GM21717 (cell line): Measurements from ENCODE around the gene DARS1.
A peak's percentile ranks its signal among the peaks of the same experiment; 100 is the strongest.
"Not testable (repeated sequence)": the region's sequence is repeated elsewhere in the genome, so short reads cannot be mapped to it uniquely, and the experiment has no call there.

ENCODE experiments used
- ATAC-seq: cut with Tn5 transposase; IDR thresholded peaks from one replicate; pipeline ENCODE4 v1.9.1; 2021; ENCODE audit warnings: mild to moderate bottlenecking, moderate library complexity; ENCODE audit not compliant: unreplicated experiment

DARS1 gene

DNA sequence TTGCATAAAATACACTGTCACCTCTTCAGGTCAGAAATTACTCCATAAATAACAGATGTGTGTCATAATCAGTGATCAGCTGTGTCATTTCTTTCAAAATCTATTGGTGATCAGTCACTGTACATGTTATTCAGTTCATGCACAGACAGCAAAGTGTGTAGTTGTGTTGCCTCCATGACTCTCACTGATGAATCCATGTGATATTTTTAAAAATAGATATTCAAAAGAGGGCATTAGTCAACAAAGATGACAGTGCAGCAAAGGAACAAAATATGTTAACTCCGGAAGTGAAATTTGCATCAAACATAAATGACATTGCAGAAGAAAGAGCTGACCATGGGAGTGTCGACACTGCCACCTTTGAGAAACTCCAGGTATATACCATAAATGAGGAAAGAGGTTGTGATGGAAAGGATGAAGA, 92.0 kb downstream of the DARS1 start:
- no peak for ATAC-seq

DNA sequence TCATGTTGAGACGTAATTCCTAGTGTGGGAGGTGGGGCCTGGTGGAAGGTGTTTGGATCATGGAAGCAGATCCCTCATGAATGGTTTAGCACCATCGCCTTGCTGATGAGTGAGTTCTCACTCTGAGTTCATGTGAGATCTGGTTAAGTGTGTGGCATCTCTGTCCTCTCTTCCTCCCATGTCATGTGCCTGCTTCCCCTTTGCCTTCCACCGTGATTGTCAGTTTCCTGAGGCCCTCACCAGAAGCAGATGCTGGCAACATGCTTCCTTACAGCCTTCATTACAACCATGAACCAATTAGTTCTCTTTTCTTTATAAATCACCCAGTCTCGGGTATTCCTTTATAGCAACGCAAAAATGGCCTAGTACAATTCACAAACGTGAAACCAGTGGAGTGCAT, 94.6 kb downstream of the DARS1 start:
- no peak for ATAC-seq

DNA sequence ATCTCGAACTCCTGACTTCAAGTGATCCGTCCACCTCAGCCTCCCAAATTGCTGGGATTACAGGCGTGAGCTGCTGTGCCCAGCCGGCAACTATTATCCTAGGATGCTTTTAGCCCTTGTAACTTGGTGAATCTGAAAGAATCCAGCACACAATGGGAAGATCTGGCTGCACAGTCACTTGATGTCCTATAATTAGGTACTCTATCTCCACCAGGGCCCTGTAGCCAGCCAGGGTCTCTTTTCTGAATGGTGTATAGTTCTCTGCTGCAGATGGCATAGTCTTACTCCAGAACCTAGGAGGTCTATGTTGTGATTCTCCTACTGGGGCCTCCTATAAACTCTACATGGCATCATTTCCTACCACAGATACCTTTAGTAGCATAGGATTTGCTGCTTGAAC, 95.3 kb downstream of the DARS1 start:
- no peak for ATAC-seq

DNA sequence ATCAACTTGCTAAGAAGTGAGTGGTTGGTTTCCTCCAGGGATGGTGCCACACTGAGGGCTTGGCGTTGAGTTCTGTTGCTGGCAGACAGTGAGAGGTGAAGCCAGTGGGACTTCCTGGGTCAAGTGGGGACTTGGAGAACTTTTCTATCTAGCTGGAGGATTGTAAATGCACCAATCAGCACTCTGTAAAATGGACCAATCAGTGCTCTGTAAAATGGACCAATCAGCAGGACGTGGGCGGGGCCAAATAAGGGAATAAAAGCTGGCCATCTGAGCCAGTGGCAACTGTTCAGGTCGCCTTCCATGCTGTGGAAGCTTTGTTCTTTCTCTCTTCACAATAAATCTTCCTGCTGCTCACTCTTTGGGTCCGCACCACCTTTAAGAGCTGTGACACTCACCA, 96.8 kb downstream of the DARS1 start:
- ATAC-seq = not testable (repeated sequence)

DNA sequence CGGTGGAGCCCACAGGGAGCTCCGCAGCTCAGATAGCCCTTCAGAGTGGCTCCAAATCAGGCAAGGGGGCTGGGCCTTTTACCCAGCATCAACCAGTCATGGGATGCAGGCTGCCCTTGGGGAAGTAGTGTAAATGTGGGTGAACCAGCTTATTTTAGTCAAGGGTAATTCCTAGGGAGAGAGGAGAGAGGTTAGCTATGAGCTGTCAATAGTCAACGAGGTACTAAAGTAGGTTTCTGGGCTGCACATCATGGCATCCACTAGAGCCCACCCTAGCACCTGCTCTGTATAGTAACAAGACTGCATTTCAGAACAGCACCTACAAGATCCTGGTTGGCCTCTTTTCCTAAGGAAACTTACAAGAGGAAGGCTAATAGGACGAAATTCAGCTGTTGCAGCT, 99.7 kb downstream of the DARS1 start:
- no peak for ATAC-seq

DNA sequence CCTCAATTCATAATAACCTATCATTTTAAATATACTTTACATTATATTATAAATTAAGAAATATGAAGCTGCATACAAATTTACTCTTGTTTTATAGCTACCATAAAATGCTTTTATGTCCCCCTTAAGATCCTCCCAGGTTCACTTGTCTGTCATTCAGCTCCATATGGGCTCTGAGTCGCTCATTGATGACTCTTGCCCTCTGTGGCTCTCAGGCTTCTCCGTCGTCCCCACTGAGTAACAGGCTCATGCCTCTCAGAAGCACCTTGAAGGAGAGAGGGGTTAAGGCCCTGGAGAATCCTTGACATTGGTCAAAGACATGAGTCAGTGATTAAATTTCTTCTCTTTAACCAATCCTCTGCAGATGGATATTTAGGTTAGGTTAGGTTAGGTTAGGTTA, 103.0 kb downstream of the DARS1 start:
- no peak for ATAC-seq

DNA sequence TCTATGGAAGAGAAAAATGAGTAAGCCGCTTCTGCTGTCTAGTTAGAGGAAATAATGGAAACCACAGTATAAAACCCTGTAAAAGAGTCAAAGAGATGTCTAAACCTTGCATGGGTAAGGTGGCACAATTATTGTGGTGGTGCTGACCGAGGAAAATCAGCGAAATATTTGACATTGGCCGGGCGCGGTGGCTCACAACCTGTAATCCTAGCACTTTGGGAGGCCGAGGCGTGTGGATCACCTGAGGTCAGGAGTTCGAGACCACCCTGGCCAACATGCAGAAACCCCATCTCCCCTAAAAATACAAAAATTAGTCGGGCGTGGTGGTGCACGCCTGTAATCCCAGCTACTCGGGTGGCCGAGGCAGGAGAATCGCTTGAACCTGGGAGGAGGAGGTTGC, 108.7 kb downstream of the DARS1 start:
- ATAC-seq = not testable (repeated sequence)

DNA sequence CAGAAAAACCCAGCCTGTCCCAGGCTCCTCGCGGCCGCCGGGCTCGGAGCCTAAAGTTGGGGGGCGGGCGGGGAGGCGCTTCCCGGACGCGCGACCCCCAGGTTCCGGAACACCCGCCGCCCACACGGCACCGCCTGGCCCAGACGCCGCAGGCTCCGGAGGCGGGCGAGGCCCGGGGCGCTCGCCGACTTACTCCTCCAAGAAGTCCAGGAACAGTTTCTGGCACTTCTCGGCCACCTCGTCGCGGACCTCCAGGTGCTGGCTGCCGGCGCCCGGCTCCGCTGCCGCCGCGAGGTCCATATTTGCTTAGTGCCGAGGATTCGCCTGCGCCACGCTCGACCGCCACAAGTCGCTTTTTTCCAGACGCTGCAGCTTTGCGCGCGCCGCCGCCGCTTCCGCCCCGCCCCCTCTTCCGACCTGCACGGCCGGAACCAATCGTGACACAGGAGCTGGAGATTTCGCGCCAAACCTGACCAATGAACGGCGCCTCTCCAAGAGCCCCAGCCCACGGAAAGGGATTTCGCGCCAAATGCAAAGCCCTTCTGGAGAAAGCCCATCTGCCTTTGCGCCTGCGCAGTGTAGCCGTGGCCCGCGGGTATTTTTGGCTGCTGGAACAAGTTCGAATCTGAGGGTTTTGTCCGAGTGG, 109.2 kb downstream of the DARS1 start, which contains the start of gene MCM6:
Gene MCM6 (minus strand): TSS at position 378 of the 646 bp plus-strand sequence. CDS start 78 bp downstream, at position 300.
- peak; percentile 91 for ATAC-seq

DNA sequence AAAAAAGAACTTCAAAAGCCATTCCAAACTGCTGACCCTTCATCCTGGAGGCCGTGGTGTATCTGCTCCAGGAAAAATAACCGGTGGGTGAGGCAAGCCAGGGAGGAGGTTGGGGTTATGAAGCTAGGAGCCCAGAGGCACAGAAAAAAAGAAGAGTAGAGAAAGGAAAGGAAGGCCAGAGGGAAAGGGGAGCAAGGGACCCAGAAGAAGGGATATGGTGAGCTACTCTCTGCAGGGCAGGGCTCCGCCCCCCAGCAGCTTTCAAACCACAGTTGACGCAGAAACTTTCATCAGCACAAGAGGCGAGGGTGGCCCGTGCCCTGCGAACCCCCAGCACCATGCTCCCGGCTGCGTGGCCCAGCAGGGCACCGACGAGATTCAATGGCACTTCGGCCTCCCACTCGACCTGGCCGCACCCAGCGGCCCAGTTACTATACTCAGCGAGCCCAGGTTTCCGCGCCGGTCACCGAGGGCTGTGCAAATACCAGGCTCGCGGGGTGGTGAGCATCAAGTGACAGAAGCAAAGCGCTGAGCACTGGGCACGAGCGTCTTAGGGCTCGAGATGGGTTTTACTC, 109.8 kb downstream of the DARS1 start:
- ATAC-seq = peak; percentile 58

DNA sequence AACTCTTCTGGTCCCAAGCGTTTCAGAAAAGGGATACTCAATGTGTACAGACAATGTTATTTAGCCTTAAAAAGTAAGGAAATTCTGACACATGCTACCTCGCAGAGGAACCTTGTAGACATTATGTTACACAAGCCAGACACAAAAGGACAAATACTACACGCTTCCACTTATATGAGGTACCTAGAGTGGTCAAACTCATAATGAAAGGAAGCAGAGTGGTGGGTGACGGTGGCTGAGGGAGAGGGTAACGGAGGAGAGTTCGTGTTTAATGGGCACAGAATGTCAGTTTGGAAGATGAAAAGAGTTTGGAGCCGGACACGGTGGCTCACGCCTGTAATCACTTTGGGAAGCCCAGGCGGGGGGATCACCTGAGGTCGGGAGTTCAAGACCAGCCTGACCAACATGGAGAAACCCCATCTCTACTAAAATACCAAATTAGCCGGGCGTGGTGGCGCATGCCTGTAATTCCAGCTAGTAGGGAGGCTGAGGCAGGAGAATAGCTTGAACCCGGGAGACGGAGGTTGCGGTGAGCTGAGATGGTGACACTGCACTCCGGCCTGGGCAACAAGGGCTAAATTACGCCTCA, 110.6 kb downstream of the DARS1 start:
- no peak for ATAC-seq

DNA sequence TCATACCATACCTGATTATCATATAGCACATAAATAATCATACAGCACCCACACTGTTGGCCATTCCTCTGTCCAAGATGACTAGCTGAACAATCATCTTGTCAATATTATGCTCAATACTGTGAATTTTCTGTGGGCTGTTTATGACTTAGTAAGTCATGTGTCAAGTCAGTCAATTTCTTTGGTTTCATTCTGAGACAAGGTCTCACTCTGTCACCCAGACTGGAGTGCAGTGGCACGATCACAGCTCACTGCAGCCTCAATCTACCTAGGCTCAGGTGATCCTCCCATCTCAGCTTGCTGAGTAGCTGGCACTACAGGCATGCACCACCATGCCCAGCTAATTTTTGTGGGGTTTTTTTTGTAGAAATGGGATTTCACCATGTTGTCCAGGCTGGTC, 114.9 kb downstream of the DARS1 start:
- ATAC-seq = no peak

DNA sequence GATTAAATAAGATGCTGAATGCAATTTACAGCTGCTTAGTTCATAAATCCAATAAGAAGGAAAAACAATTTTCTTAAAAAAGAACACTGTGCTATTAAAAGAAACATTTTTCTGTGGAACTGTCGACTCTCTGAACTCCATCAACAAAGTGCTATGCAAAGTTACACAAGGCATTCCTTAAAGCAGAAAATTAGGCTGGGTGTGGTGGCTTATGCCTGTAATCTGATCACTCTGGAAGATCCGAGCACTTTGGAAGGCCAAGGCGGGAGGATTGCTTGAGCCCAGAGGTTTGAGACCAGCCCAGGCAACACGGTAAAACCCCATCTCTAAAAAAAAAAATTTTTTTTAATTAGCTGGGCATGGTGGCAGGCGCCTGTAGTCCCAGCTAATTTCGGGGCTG, 122.2 kb downstream of the DARS1 start:
- no peak for ATAC-seq

DNA sequence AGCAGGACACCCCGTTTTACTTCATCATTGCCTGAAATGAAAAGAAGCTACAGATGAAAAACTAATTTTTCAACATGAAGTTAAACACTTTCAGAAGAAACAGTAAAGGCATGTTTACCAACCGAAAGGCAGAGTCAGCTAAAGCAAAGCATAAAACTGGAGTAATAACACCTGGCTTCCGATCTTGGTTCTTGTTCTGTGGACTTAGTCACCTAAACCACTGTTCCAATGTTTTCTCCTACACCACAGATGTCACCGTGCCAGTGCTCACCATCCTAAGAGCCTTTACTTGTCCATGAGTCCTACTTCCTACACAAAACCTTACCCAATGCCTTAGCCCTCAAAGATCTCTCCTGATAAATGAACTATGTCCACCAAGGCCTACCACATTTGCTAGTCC, 122.7 kb downstream of the DARS1 start:
- no peak for ATAC-seq
